Ascending aorta (tissue), 2 donors: ENCODE results near the gene RNF113B. TPM values are rescaled to one million over a fixed set of nuclear protein-coding genes. Genes with fewer than 3 reads are reported as not detected.

Experiments used
- DNase-seq, 2 donors: peaks; one replicate each; pipeline ENCODE4 v3.0.0-alpha.2; 2019; ENCODE audit warnings: low spot score in 2 of 2
- H3K27ac ChIP-seq, 2 donors: fragments of 200-600 bp; sonication (generic); one replicate each; pipeline ENCODE4 v1.5.1; 2016 to 2017; ENCODE audit warnings: mild to moderate bottlenecking in 1 of 2
- H3K27me3 ChIP-seq: fragments of 200-600 bp; sonication (generic); one replicate; pipeline ENCODE4 v1.5.1; 2017
- H3K36me3 ChIP-seq, 2 donors: fragments of 200-600 bp; sonication (generic); one replicate each; pipeline ENCODE4 v1.5.1; 2016
- H3K4me1 ChIP-seq, 2 donors: fragments of 200-600 bp; sonication (generic); one replicate each; pipeline ENCODE4 v1.5.1; 2016 to 2017; ENCODE audit warnings: mild to moderate bottlenecking in 1 of 2
- H3K4me3 ChIP-seq, 2 donors: fragments of 200-600 bp; sonication (generic); one replicate each; pipeline ENCODE4 v1.5.1; 2016 to 2017; ENCODE audit warnings: mild to moderate bottlenecking in 1 of 2
- H3K9me3 ChIP-seq, 2 donors: fragments of 200-600 bp; sonication (generic); one replicate each; pipeline ENCODE4 v1.5.1; 2016
- intact Hi-C: fragments of 100-400 bp; cut with DNase I; formaldehyde crosslinking; loops from one replicate; pipeline ENCODE4 v1.15.1; 2023
- total RNA-seq: library from RNA; depleted of rRNA; stranded (reverse); fragments of >200 nt; gene quantifications from one replicate; pipeline ENCODE4 v1.1.0, GENCODE V29; 2016
- TF ChIP-seq, protein P1 (sequence below), 3 experiments: fragments of 200-600 bp in 2 of 3; fragments of 450-650 bp in 1 of 3; sonication (generic) in 2 of 3; IDR thresholded peaks; one replicate each; pipeline ENCODE4 v1.5.1; 2016 to 2019; ENCODE audit warnings: antibody characterized with exemption in 3 of 3, mild to moderate bottlenecking in 1 of 3, moderate library complexity in 1 of 3

RNF113B gene
- total RNA-seq, 1 donor from 2014 or later, result not detected

- no peak overlapping the region for H3K4me3 ChIP-seq
- no peaks in the 10 kb centered on the region for H3K9me3 ChIP-seq
- H3K36me3 ChIP-seq, result no peaks in the 10 kb centered on the region
- no peak for DNase-seq
- intact Hi-C loops, result no loop called here
- no peaks in the 10 kb centered on the region for H3K4me1 ChIP-seq
- TF ChIP-seq, protein P1, sequence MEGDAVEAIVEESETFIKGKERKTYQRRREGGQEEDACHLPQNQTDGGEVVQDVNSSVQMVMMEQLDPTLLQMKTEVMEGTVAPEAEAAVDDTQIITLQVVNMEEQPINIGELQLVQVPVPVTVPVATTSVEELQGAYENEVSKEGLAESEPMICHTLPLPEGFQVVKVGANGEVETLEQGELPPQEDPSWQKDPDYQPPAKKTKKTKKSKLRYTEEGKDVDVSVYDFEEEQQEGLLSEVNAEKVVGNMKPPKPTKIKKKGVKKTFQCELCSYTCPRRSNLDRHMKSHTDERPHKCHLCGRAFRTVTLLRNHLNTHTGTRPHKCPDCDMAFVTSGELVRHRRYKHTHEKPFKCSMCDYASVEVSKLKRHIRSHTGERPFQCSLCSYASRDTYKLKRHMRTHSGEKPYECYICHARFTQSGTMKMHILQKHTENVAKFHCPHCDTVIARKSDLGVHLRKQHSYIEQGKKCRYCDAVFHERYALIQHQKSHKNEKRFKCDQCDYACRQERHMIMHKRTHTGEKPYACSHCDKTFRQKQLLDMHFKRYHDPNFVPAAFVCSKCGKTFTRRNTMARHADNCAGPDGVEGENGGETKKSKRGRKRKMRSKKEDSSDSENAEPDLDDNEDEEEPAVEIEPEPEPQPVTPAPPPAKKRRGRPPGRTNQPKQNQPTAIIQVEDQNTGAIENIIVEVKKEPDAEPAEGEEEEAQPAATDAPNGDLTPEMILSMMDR (IDR thresholded peaks at IDR 0.05), result no peak
- no peaks in the 10 kb centered on the region for H3K27me3 ChIP-seq
- H3K27ac ChIP-seq, result no peak overlapping the region
Observed at GRCh38 chr13:98158172-98158899, 18.7 kb downstream of the RNF113B start.

- intact Hi-C loops, result no loop called here
- DNase-seq, result no peak
- Histone ChIP-seq H3K36me3 (no peaks in the 10 kb centered on the region), H3K4me1 (no peaks in the 10 kb centered on the region), H3K9me3 (no peaks in the 10 kb centered on the region), H3K27ac (no peak overlapping the region), H3K4me3 (no peak overlapping the region), H3K27me3 (no peaks in the 10 kb centered on the region)
- TF ChIP-seq, protein P1 (IDR thresholded peaks at IDR 0.05), result no peak
Observed at GRCh38 chr13:98157609-98158008, 19.5 kb downstream of the RNF113B start.

DNA sequence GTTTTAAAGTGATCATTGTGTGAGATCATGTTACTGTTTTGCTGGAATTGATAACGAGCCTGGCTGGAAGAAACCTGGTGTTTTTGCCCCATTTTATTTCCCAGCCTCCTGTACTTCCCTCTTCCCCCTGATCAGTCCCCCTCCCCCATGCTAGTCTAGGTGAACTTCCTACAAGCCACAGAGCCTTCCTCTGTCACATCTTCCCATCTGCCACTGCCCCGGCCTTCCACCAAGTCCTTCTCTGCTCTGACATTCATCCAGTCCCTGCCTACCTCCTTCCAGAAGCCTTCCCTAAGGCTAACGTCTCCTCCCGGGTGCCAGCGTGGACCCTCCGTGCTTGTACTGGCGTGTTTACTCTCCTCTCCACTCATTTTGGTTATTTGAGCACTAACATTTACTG, 19.9 kb downstream of the RNF113B start:
- Histone ChIP-seq H3K9me3 (no peaks in the 10 kb centered on the region), H3K4me3 (no peak overlapping the region), H3K27ac (no peak overlapping the region), H3K36me3 (no peaks in the 10 kb centered on the region), H3K4me1 (no peaks in the 10 kb centered on the region), H3K27me3 (no peaks in the 10 kb centered on the region)
- TF ChIP-seq, protein P1 (IDR thresholded peaks at IDR 0.05), result no peak
- DNase-seq, result no peak
- intact Hi-C loops, result no loop called here

GRCh38 chr13:98156259-98156658, 20.8 kb downstream of the RNF113B start:
- no peaks in the 10 kb centered on the region for H3K36me3 ChIP-seq
- TF ChIP-seq, protein P1 (IDR thresholded peaks at IDR 0.05), result no peak
- H3K27ac ChIP-seq, result no peak overlapping the region
- no peaks in the 10 kb centered on the region for H3K27me3 ChIP-seq
- intact Hi-C loops, result no loop called here
- H3K4me3 ChIP-seq, result no peak overlapping the region
- no peaks in the 10 kb centered on the region for H3K9me3 ChIP-seq
- DNase-seq, result no peak
- no peaks in the 10 kb centered on the region for H3K4me1 ChIP-seq

- intact Hi-C loops, result no loop called here
Observed at GRCh38 chr13:98155475-98156109, 21.5 kb downstream of the RNF113B start.

More at GRCh38 chr13:98155475-98156109, 21.5 kb downstream of the RNF113B start:
- TF ChIP-seq, protein P1 (IDR thresholded peaks at IDR 0.05), result no peak
- Histone ChIP-seq H3K9me3 (no peaks in the 10 kb centered on the region), H3K4me1 (no peaks in the 10 kb centered on the region), H3K27ac (no peak overlapping the region), H3K36me3 (no peaks in the 10 kb centered on the region), H3K4me3 (no peak overlapping the region), H3K27me3 (no peaks in the 10 kb centered on the region)
- no peak for DNase-seq
